Central memory CD8-positive, alpha-beta T cell (primary cell): Measurements from ENCODE around the gene PPFIA2.
"Not testable (repeated sequence)": the region's sequence is repeated elsewhere in the genome, so short reads cannot be mapped to it uniquely, and the experiment has no call there.

ENCODE experiments used
- ATAC-seq: fragments of 150-1000 bp; cut with Tn5 transposase; replicated peaks from 2 replicates; pipeline ENCODE4 v1.10.0; 2022; ENCODE audit warnings: mild to moderate bottlenecking, moderate FRiP score, moderate number of reproducible peaks; ENCODE audit not compliant: poor library complexity, severe bottlenecking; ENCODE audit errors: extremely low read depth
- DNase-seq, 2 donors: peaks; one replicate each; pipeline ENCODE4 v3.0.0; 2021; ENCODE audit warnings: low spot score in 2 of 2
- H3K27ac Mint-ChIP-seq: one replicate; pipeline ENCODE4 v1.8.0; 2022; ENCODE audit warnings: low read depth, mild to moderate bottlenecking, moderate library complexity, mixed read lengths
- H3K27me3 Mint-ChIP-seq: one replicate; pipeline ENCODE4 v1.8.0; 2022; ENCODE audit warnings: mixed read lengths
- H3K36me3 Mint-ChIP-seq: one replicate; pipeline ENCODE4 v1.8.0; 2022; ENCODE audit warnings: mild to moderate bottlenecking, moderate library complexity, mixed read lengths; ENCODE audit not compliant: insufficient read depth
- H3K4me1 Mint-ChIP-seq: one replicate; pipeline ENCODE4 v1.8.0; 2022; ENCODE audit warnings: mixed read lengths
- H3K4me3 Mint-ChIP-seq: one replicate; pipeline ENCODE4 v1.8.0; 2022; ENCODE audit warnings: mild to moderate bottlenecking, moderate library complexity, mixed read lengths
- H3K9me3 Mint-ChIP-seq: one replicate; pipeline ENCODE4 v1.8.0; 2022; ENCODE audit warnings: mixed read lengths

Gene PPFIA2

DNA sequence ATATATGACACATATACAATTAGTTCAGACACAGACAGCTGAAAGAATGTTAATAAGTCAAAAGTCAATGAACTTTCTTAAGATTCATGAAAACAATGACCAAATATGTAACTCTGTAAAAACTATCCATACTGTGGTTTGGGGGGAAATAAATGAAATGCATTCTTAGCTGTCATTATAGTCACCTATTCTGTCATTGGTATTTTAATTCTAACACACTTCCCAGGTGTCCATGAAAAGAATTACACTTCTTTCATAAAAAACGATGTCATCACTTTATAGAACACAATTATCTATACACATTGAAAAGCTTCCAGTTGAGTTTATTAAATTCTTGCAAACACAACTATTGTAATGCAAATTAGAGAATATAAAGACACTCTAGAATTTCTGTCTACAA is 35.8 kb downstream of the PPFIA2 start:
- ATAC-seq (no peak), DNase-seq (no peak)
- Mint-ChIP-seq H3K4me3 (no peak overlapping the region), H3K27me3 (no peaks in the 10 kb centered on the region), H3K4me1 (no peaks in the 10 kb centered on the region), H3K9me3 (peaks cover 6% of the 10 kb centered on the region), H3K36me3 (no peaks in the 10 kb centered on the region), H3K27ac (no peak overlapping the region)

DNA sequence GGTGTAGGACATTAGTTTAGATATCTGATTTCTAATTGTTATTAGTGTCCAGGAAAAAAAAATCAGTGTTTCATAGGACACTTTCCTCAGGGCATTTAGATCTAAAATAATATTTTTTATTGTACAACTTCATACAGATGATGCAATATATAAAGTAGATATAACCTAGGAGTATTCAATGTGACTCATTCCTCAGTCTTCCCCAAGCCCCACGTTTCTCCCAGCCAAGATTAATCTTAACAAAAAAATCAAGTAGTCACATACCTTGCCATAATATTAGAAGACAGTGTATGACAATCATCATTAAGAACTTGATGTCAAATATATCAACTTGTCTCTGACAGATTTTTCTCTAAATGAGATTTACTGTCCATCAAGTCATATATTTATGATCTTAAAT is 37.1 kb downstream of the PPFIA2 start:
- Mint-ChIP-seq H3K27ac (no peak overlapping the region), H3K36me3 (no peaks in the 10 kb centered on the region), H3K9me3 (peaks cover 6% of the 10 kb centered on the region), H3K27me3 (no peaks in the 10 kb centered on the region), H3K4me3 (no peak overlapping the region), H3K4me1 (no peaks in the 10 kb centered on the region)
- ATAC-seq (no peak), DNase-seq (no peak)

DNA sequence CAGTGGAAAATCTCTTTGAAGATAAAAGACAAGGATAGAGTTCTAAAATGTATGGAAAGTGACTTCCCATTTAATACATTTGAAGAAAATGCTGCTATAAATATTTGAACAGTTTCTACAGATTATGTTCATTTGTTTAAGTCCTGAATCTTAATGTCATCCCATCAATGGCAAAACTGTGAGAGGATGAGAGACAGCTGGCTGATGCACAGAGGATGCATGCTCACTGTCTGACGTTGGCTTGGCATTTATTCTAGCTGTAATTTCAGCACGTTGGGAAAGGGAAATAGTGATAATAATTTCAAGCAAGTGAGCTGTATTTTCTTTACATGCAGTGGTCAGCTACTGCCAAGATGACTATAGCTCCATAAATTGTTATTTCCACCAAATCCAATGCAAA is 40.5 kb downstream of the PPFIA2 start:
- Mint-ChIP-seq H3K4me1 (no peaks in the 10 kb centered on the region), H3K9me3 (no peaks in the 10 kb centered on the region), H3K36me3 (no peaks in the 10 kb centered on the region), H3K4me3 (no peak overlapping the region), H3K27ac (no peak overlapping the region), H3K27me3 (no peaks in the 10 kb centered on the region)
- ATAC-seq (no peak), DNase-seq (no peak)

- ATAC-seq (no peak), DNase-seq (no peak)
- Mint-ChIP-seq H3K9me3 (peaks cover 5% of the 10 kb centered on the region), H3K36me3 (no peaks in the 10 kb centered on the region), H3K4me1 (no peaks in the 10 kb centered on the region), H3K27me3 (no peaks in the 10 kb centered on the region), H3K4me3 (no peak overlapping the region), H3K27ac (no peak overlapping the region)
Observed at GRCh38 chr12:81712536-81712935, 46.6 kb downstream of the PPFIA2 start.

DNA sequence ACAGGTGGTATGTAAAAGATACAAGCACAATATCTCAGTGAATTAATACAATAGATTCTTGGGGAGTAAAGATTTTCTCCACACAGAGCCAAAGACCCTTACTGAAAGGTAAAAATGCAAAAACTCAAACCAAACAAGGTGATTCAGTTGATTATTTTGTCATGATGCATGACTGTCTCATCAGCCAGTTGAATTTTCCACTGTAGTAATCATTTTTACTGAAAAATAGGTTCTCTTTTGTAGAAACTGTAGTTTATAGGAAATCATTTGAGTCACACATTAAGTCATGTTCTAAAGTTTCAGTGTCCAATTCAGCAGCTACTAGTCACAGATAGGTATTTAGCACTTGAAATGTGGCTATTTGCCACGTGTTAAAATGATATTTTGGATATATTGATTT is 53.6 kb downstream of the PPFIA2 start:
- no peaks in the 10 kb centered on the region for H3K27me3 Mint-ChIP-seq
- H3K27ac Mint-ChIP-seq, result no peak overlapping the region
- no peaks in the 10 kb centered on the region for H3K4me1 Mint-ChIP-seq
- H3K9me3 Mint-ChIP-seq, result peaks cover 17% of the 10 kb centered on the region
- H3K4me3 Mint-ChIP-seq, result no peak overlapping the region
- no peaks in the 10 kb centered on the region for H3K36me3 Mint-ChIP-seq
- no peak for DNase-seq
- no peak for ATAC-seq

DNA sequence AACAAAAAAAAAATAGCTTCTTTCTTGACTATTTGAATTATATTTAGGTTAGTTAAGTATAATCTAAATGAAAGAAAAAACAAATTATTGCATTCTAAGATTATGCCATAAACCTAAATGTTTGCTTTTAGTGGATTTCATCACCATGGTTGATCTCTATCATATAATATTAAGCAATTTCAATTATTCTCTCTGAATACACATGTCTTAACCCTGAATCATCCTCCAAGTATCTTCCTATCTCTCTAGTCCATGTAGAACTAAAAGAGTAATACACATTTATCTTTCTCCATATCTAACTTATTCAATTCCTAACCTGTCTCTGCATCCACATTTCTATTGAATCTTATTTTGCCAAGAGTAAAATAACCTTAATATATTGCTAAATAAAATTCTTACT is 59.6 kb downstream of the PPFIA2 start:
- DNase-seq (no peak), ATAC-seq (no peak)
- no peaks in the 10 kb centered on the region for H3K4me1 Mint-ChIP-seq
- H3K27ac Mint-ChIP-seq, result no peak overlapping the region
- H3K9me3 Mint-ChIP-seq, result peaks cover 18% of the 10 kb centered on the region
- H3K27me3 Mint-ChIP-seq, result no peaks in the 10 kb centered on the region
- no peaks in the 10 kb centered on the region for H3K36me3 Mint-ChIP-seq
- no peak overlapping the region for H3K4me3 Mint-ChIP-seq

GRCh38 chr12:81692008-81692407 is 67.1 kb downstream of the PPFIA2 start:
- Mint-ChIP-seq H3K4me1 (no peaks in the 10 kb centered on the region), H3K4me3 (no peak overlapping the region), H3K27me3 (no peaks in the 10 kb centered on the region), H3K27ac (no peak overlapping the region), H3K9me3 (no peaks in the 10 kb centered on the region), H3K36me3 (no peaks in the 10 kb centered on the region)
- no peak for ATAC-seq
- no peak for DNase-seq

GRCh38 chr12:81683881-81684280 is 75.3 kb downstream of the PPFIA2 start:
- H3K9me3 Mint-ChIP-seq, result no peaks in the 10 kb centered on the region
- DNase-seq, result no peak
- no peak overlapping the region for H3K27ac Mint-ChIP-seq
- H3K27me3 Mint-ChIP-seq, result no peaks in the 10 kb centered on the region
- ATAC-seq, result no peak
- H3K36me3 Mint-ChIP-seq, result no peaks in the 10 kb centered on the region
- no peaks in the 10 kb centered on the region for H3K4me1 Mint-ChIP-seq
- H3K4me3 Mint-ChIP-seq, result no peak overlapping the region

DNA sequence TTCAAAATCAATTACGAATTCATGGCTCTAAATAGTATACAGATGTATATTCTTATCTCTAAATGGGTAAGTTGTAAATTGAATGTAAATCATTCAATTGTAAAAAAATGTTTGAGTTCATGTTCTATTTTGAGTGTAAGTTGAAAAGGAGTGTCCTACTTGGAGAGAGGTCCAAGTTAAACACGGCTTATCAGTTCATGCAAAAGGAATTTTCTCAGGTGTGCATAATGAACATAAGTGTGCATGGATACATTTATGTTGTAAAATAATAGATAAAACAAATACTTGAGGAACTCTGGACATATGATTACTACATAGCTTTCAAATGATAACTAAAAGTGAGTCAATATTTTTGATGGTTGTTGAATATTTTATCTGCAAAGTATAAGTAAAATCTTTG is 79.5 kb downstream of the PPFIA2 start:
- H3K9me3 Mint-ChIP-seq, result no peaks in the 10 kb centered on the region
- no peak for ATAC-seq
- H3K36me3 Mint-ChIP-seq, result no peaks in the 10 kb centered on the region
- no peak for DNase-seq
- no peaks in the 10 kb centered on the region for H3K4me1 Mint-ChIP-seq
- H3K27ac Mint-ChIP-seq, result no peak overlapping the region
- no peak overlapping the region for H3K4me3 Mint-ChIP-seq
- H3K27me3 Mint-ChIP-seq, result no peaks in the 10 kb centered on the region

- H3K36me3 Mint-ChIP-seq, result no peaks in the 10 kb centered on the region
- H3K4me1 Mint-ChIP-seq, result no peaks in the 10 kb centered on the region
- ATAC-seq, result no peak
Observed at GRCh38 chr12:81670759-81671158, 88.4 kb downstream of the PPFIA2 start.

DNA sequence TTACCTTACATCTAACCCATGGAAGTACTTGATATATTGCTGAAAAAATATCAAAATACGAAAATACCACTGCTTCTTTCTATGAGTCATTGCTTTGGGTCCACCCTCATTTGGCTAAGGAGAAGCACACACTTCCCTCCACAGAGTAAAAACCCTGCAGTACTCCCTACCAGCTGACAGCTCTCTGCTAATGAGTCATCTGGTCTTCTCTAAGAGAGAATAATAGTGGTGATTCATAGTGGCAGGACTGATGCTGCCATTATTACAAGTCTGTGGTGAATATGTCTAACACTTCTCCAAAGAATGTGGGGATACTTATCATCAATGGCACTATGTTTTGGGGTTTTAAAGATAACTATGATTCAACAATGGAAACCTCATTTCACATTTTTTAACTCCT is 90.7 kb downstream of the PPFIA2 start:
- Mint-ChIP-seq H3K9me3 (peaks cover 8% of the 10 kb centered on the region), H3K4me3 (no peak overlapping the region), H3K36me3 (no peaks in the 10 kb centered on the region), H3K27me3 (no peaks in the 10 kb centered on the region), H3K27ac (no peak overlapping the region), H3K4me1 (no peaks in the 10 kb centered on the region)
- ATAC-seq, result no peak
- no peak for DNase-seq

More at GRCh38 chr12:81670759-81671158, 88.4 kb downstream of the PPFIA2 start:
- no peak for DNase-seq
- H3K9me3 Mint-ChIP-seq, result peaks cover 8% of the 10 kb centered on the region
- H3K27me3 Mint-ChIP-seq, result no peaks in the 10 kb centered on the region
- H3K4me3 Mint-ChIP-seq, result no peak overlapping the region
- no peak overlapping the region for H3K27ac Mint-ChIP-seq

DNA sequence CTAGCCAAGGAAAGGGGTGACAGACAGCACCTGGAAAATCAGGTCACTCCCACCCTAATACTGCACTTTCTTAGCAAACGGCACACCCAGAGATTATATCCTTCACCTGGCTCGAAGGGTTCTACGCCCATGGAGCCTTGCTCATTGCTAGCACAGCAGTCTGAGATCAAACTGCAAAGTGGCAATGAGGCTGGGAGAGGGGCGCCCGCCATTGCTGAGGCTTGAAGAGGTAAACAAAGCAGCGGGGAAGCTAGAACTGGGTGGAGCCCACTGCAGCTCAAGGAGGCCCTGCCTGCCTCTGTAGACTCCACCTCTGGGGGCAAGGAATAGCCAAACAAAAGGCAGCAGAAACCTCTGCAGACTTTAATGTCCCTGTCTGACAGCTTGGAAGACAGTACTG is 99.8 kb downstream of the PPFIA2 start:
- peaks cover 15% of the 10 kb centered on the region for H3K9me3 Mint-ChIP-seq
- H3K4me1 Mint-ChIP-seq, ATAC-seq, H3K4me3 Mint-ChIP-seq, H3K27ac Mint-ChIP-seq, H3K27me3 Mint-ChIP-seq, DNase-seq, H3K36me3 Mint-ChIP-seq: not testable (repeated sequence)

- H3K4me1 Mint-ChIP-seq, result no peaks in the 10 kb centered on the region
- no peaks in the 10 kb centered on the region for H3K27me3 Mint-ChIP-seq
- no peaks in the 10 kb centered on the region for H3K36me3 Mint-ChIP-seq
- peak; percentile 36 for ATAC-seq
- no peak overlapping the region for H3K27ac Mint-ChIP-seq
- no peaks in the 10 kb centered on the region for H3K9me3 Mint-ChIP-seq
- no peak overlapping the region for H3K4me3 Mint-ChIP-seq
- no peak for DNase-seq
Observed at GRCh38 chr12:81644503-81644902, 114.6 kb downstream of the PPFIA2 start.

DNA sequence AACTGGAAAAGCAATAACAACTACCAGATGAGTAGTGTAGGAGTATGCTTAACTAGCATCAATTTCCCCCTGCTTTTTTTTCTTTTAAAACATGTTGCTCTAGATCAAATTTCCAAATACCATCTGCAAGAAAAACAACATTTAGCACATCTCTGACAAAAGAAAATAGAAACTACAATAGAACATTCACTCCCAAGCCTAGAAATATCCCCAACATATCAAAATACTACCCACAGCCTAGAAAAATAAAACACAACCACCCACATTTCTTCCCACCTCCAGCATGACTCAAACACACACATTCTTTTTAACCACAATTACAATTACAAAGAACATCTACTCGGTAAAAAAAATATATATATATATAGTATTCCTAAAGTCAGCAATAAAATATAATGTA is 120.0 kb downstream of the PPFIA2 start:
- DNase-seq (no peak), ATAC-seq (no peak)
- no peak overlapping the region for H3K27ac Mint-ChIP-seq
- H3K4me1 Mint-ChIP-seq, result no peaks in the 10 kb centered on the region
- H3K36me3 Mint-ChIP-seq, result no peaks in the 10 kb centered on the region
- H3K27me3 Mint-ChIP-seq, result no peaks in the 10 kb centered on the region
- no peak overlapping the region for H3K4me3 Mint-ChIP-seq
- H3K9me3 Mint-ChIP-seq, result no peaks in the 10 kb centered on the region
